ENCODE results near the gene BATF. TPM values are rescaled to one million over a fixed set of nuclear protein-coding genes. Genes with fewer than 3 reads are reported as not detected.

Gene BATF
- total RNA-seq, 1 donor from 2014 or later = 0.93 TPM

DNA sequence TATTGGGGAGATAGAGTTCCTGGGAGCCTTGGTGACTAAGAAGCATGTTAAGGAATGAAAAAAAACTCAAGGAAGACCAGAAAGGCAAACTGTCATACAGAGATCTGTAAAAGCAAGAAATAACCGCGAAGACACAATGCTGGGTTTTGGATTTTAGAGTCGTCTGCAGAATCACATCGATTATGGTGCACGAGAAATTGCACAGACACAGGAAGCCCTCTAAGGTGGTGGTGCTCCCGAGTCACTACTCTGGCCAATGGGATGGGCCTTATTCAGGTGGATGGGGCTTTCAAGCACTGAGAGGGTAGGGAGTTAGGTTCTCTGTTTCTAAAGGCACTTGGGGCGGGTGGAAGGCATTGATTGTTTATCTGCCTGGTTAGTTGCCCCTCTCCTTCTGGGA, 45.9 kb downstream of the BATF start:
- peaks cover 8% of the 10 kb centered on the region for H3K27me3 ChIP-seq (ENCODE audit: low read depth)
- no peak overlapping the region for H3K27ac ChIP-seq (replicated peaks)
- DNase-seq = no peak
- H3K4me3 ChIP-seq = no peak overlapping the region
- intact Hi-C loops (cut with micrococcal nuclease) = no loop called here
- no peaks in the 10 kb centered on the region for H3K4me1 ChIP-seq
- H3K36me3 ChIP-seq = no peaks in the 10 kb centered on the region
- TF ChIP-seq, protein P1, sequence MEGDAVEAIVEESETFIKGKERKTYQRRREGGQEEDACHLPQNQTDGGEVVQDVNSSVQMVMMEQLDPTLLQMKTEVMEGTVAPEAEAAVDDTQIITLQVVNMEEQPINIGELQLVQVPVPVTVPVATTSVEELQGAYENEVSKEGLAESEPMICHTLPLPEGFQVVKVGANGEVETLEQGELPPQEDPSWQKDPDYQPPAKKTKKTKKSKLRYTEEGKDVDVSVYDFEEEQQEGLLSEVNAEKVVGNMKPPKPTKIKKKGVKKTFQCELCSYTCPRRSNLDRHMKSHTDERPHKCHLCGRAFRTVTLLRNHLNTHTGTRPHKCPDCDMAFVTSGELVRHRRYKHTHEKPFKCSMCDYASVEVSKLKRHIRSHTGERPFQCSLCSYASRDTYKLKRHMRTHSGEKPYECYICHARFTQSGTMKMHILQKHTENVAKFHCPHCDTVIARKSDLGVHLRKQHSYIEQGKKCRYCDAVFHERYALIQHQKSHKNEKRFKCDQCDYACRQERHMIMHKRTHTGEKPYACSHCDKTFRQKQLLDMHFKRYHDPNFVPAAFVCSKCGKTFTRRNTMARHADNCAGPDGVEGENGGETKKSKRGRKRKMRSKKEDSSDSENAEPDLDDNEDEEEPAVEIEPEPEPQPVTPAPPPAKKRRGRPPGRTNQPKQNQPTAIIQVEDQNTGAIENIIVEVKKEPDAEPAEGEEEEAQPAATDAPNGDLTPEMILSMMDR (IDR thresholded peaks at IDR 0.05; ENCODE audit: borderline replicate concordance) = no peak
- no peaks in the 10 kb centered on the region for H3K9me3 ChIP-seq (replicated peaks)

DNA sequence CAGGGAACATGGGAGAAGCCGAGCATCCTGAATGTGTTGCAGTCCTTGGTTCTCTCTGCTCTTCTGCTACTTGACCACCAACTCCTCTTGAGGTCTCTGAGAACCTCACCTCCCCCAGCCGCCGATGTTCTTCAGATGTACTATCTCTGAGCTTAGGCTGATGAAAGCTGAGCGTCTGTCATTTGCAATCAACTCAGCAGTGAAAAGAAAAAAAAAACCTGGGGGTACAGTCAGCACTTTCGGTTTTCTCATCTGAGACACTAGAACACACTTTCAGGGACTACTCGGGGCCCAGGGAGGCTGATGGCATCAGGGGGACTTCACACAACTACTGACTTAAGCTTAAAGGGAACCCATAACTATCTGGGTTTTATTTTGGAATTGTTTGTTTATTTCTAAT, 46.5 kb downstream of the BATF start:
- Histone ChIP-seq H3K4me1 (no peaks in the 10 kb centered on the region), H3K9me3 (replicated peaks) (no peaks in the 10 kb centered on the region), H3K36me3 (no peaks in the 10 kb centered on the region), H3K4me3 (no peak overlapping the region), H3K27ac (replicated peaks) (no peak overlapping the region), H3K27me3 (ENCODE audit: low read depth) (peaks cover 6% of the 10 kb centered on the region)
- TF ChIP-seq, protein P1 (IDR thresholded peaks at IDR 0.05; ENCODE audit: borderline replicate concordance) = no peak
- DNase-seq = no peak
- intact Hi-C loops (cut with micrococcal nuclease) = no loop called here

DNA sequence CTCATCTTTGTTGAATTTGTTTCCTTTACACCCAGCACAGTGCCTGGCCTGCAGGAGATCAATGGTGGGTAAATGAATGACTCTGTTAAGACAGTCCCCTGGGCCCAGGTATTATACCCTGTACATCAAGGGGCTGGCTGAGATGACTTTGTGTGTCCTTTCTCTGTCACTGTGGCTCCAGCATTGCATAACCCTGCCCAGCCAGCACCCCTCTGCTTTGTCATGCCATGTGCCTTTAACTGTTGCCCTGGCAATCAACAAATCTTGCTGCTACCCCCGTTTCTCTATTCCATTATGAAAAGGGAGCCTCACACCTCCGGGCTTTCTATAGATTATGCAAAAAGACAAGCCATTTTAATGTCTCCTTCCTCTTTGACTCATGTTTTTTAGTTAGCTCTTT, 48.5 kb downstream of the BATF start:
- Histone ChIP-seq H3K27me3 (ENCODE audit: low read depth) (no peaks in the 10 kb centered on the region), H3K9me3 (replicated peaks) (peaks cover 4% of the 10 kb centered on the region), H3K4me1 (no peaks in the 10 kb centered on the region), H3K4me3 (no peak overlapping the region), H3K27ac (replicated peaks) (no peak overlapping the region), H3K36me3 (no peaks in the 10 kb centered on the region)
- TF ChIP-seq, protein P1 (IDR thresholded peaks at IDR 0.05; ENCODE audit: borderline replicate concordance) = no peak
- DNase-seq = no peak
- intact Hi-C loops (cut with micrococcal nuclease) = no loop called here

DNA sequence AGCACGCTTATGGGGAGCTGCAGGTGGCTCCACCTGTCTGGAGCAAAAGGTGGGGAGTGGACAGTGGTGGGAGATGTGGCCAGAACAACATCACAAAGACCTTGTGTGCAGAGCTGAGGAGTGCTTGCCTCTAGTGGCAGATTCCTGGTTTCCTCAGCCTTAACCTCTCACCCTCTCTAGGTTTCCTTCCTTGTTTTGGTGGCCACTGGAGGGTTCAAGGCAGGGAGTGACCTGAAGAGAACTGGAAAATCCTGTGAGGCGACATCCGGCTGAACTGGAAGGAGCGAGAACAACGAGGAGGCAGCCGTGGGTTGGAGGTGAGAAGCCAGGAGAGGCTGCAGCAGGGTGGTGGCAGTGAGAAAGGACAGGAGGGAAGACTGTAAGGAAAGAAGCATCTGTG, 49.8 kb downstream of the BATF start:
- TF ChIP-seq, protein P1 (IDR thresholded peaks at IDR 0.05; ENCODE audit: borderline replicate concordance) = no peak
- Histone ChIP-seq H3K9me3 (replicated peaks) (peaks cover 4% of the 10 kb centered on the region), H3K4me1 (no peaks in the 10 kb centered on the region), H3K36me3 (no peaks in the 10 kb centered on the region), H3K27me3 (ENCODE audit: low read depth) (no peaks in the 10 kb centered on the region), H3K27ac (replicated peaks) (no peak overlapping the region), H3K4me3 (no peak overlapping the region)
- DNase-seq = no peak
- intact Hi-C loops (cut with micrococcal nuclease) = no loop called here

DNA sequence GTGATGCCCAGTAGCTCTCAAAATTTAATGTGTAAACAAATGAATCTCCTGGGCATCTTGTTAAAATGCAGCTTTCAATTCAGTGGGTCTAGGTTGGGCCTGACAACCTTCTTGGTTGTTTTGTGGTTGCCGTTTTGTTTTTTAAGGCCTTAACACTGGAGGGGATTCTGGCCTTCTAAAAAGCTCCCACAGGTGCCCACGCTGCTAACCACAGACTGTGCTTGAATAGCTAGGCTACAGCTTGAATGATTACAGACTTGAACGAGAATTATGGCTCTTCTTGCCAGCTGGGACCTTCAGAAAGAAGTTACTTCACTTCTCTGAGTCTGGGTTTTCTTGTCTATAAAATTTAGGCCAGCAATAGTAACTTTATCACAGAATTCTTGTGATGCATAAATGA, 54.8 kb downstream of the BATF start:
- peaks cover 39% of the 10 kb centered on the region for H3K4me1 ChIP-seq
- intact Hi-C loops (cut with micrococcal nuclease) = no loop called here
- TF ChIP-seq, protein P1 (IDR thresholded peaks at IDR 0.05; ENCODE audit: borderline replicate concordance) = no peak
- no peaks in the 10 kb centered on the region for H3K36me3 ChIP-seq
- no peak overlapping the region for H3K4me3 ChIP-seq
- H3K27ac ChIP-seq (replicated peaks) = no peak overlapping the region
- H3K9me3 ChIP-seq (replicated peaks) = peaks cover 4% of the 10 kb centered on the region
- DNase-seq = no peak
- no peaks in the 10 kb centered on the region for H3K27me3 ChIP-seq (ENCODE audit: low read depth)

DNA sequence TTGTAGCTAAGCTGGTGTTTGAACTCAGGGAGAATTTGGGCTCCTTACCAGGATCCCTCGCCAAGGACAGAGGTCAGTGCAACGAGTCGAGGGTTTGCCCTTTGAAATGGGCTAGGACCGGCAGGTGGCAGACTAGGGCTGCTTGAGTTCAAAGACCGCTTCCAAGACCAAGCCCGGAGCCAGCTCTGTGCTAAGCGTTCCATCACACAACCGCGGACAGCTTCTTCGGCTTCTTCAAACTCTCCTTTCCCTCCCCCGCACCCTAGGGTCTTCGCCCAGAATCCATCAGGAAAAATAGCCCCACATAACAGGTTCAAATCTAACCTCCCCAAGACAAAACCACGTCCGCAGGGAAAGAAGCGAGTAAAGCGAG, 55.4 kb downstream of the BATF start:
- peaks cover 4% of the 10 kb centered on the region for H3K9me3 ChIP-seq (replicated peaks)
- TF ChIP-seq, protein P1 (IDR thresholded peaks at IDR 0.05; ENCODE audit: borderline replicate concordance) = peak; percentile 86

More for the DNA sequence above, 55.4 kb downstream of the BATF start:
- H3K4me3 ChIP-seq = peak overlapping the region; percentile 73
- no peaks in the 10 kb centered on the region for H3K36me3 ChIP-seq
- H3K27me3 ChIP-seq (ENCODE audit: low read depth) = no peaks in the 10 kb centered on the region
- peak overlapping the region; percentile 87 for H3K27ac ChIP-seq (replicated peaks)
- DNase-seq = peak; percentile 87
- H3K4me1 ChIP-seq = peaks cover 44% of the 10 kb centered on the region
- intact Hi-C loops (cut with micrococcal nuclease) = loop anchor here (2.0 kb wide), 1 partner anchor 77 kb away; no protein-coding TSS in a partner anchor
